ENCODE measurements around the gene RCC2. TPM values are rescaled to one million over a fixed set of nuclear protein-coding genes. Genes with fewer than 3 reads are reported as not detected.
"Not testable (repeated sequence)": the region's sequence is repeated elsewhere in the genome, so short reads cannot be mapped to it uniquely, and the experiment has no call there.

RCC2 gene
- total RNA-seq, 1 donor from 2014 or later, result 10.9 TPM

- H3K4me3 ChIP-seq, result no peak overlapping the region
- no peaks in the 10 kb centered on the region for H3K9me3 ChIP-seq (replicated peaks)
- TF ChIP-seq CTCF (IDR thresholded peaks at IDR 0.05; ENCODE audit: borderline replicate concordance), result no peak
- intact Hi-C loops (cut with micrococcal nuclease), result no loop called here
- no peaks in the 10 kb centered on the region for H3K27me3 ChIP-seq (ENCODE audit: low read depth)
- peaks cover 67% of the 10 kb centered on the region for H3K36me3 ChIP-seq
- H3K4me1 ChIP-seq, result peaks cover 20% of the 10 kb centered on the region
- peak; percentile 50 for DNase-seq
- H3K27ac ChIP-seq (replicated peaks), result no peak overlapping the region
Observed at GRCh38 chr1:17409391-17409811, 30.1 kb downstream of the RCC2 start.

- Histone ChIP-seq H3K36me3 (peaks cover 52% of the 10 kb centered on the region), H3K4me1 (peaks cover 20% of the 10 kb centered on the region)
- H3K27me3 ChIP-seq (ENCODE audit: low read depth); H3K9me3 ChIP-seq (replicated peaks); H3K4me3 ChIP-seq; H3K27ac ChIP-seq (replicated peaks); DNase-seq; intact Hi-C loops (cut with micrococcal nuclease): not testable (repeated sequence)
Observed at GRCh38 chr1:17407786-17408514, 31.5 kb downstream of the RCC2 start.

GRCh38 chr1:17406760-17407475 is 32.6 kb downstream of the RCC2 start:
- H3K4me3 ChIP-seq; H3K4me1 ChIP-seq; intact Hi-C loops (cut with micrococcal nuclease); H3K9me3 ChIP-seq (replicated peaks); DNase-seq; H3K27ac ChIP-seq (replicated peaks): not testable (repeated sequence)
- H3K27me3 ChIP-seq (ENCODE audit: low read depth), result peaks cover 12% of the 10 kb centered on the region
- peaks cover 42% of the 10 kb centered on the region for H3K36me3 ChIP-seq

- intact Hi-C loops (cut with micrococcal nuclease), result no loop called here
- Histone ChIP-seq H3K4me3 (no peak overlapping the region), H3K4me1 (peaks cover 9% of the 10 kb centered on the region), H3K27me3 (ENCODE audit: low read depth) (peaks cover 20% of the 10 kb centered on the region), H3K9me3 (replicated peaks) (no peaks in the 10 kb centered on the region), H3K27ac (replicated peaks) (no peak overlapping the region), H3K36me3 (peaks cover 34% of the 10 kb centered on the region)
- peak; percentile 50 for DNase-seq
- peak; percentile 81 for TF ChIP-seq CTCF (IDR thresholded peaks at IDR 0.05; ENCODE audit: borderline replicate concordance)
Observed at GRCh38 chr1:17405898-17406759, 33.3 kb downstream of the RCC2 start.

- Histone ChIP-seq H3K36me3 (peaks cover 21% of the 10 kb centered on the region), H3K4me1 (peaks cover 5% of the 10 kb centered on the region), H3K27me3 (ENCODE audit: low read depth) (peaks cover 26% of the 10 kb centered on the region), H3K4me3 (no peak overlapping the region), H3K9me3 (replicated peaks) (no peaks in the 10 kb centered on the region), H3K27ac (replicated peaks) (no peak overlapping the region)
- no peak for DNase-seq
- no peak for TF ChIP-seq CTCF (IDR thresholded peaks at IDR 0.05; ENCODE audit: borderline replicate concordance)
- intact Hi-C loops (cut with micrococcal nuclease), result no loop called here
Observed at GRCh38 chr1:17404820-17405219, 34.7 kb downstream of the RCC2 start.

- peaks cover 28% of the 10 kb centered on the region for H3K27me3 ChIP-seq (ENCODE audit: low read depth)
- no peak for DNase-seq
- H3K4me3 ChIP-seq, result no peak overlapping the region
- no peak overlapping the region for H3K27ac ChIP-seq (replicated peaks)
- no peak for TF ChIP-seq CTCF (IDR thresholded peaks at IDR 0.05; ENCODE audit: borderline replicate concordance)
- peaks cover 14% of the 10 kb centered on the region for H3K36me3 ChIP-seq
- intact Hi-C loops (cut with micrococcal nuclease), result no loop called here
- no peaks in the 10 kb centered on the region for H3K4me1 ChIP-seq
- no peaks in the 10 kb centered on the region for H3K9me3 ChIP-seq (replicated peaks)
Observed at GRCh38 chr1:17404034-17404684, 35.3 kb downstream of the RCC2 start.

Data from left ventricle myocardium inferior (tissue), 1 donor.